SK-N-SH (cell line): ENCODE data around the gene BEX3. TPM values are rescaled to one million over a fixed set of nuclear protein-coding genes. Genes with fewer than 3 reads are reported as not detected.

ENCODE experiments used
- CTCF ChIA-PET: fragments of 300-600, 350-600 bp; formaldehyde crosslinking; extraction: SDS; loops from one replicate; lab custom pipeline; 2021; lab: Yijun Ruan, JAX
- POLR2A ChIA-PET: fragments of 350-600 bp; sonication (Branson Sonifier 250); formaldehyde crosslinking; extraction: SDS; loops from one replicate; lab custom pipeline; 2020; ENCODE audit warnings: antibody characterized with exemption, inconsistent platforms; lab: Yijun Ruan, JAX
- DNase-seq: peaks from one replicate; pipeline ENCODE4 v3.0.0; 2012
- H2AFZ ChIP-seq: fragments of 200-600 bp; sonication (generic); 2 replicates; pipeline ENCODE4 v1.8.1; 2016; ENCODE audit warnings: antibody characterized with exemption, mild to moderate bottlenecking, low read depth
- H3F3A ChIP-seq: fragments of 200-600 bp; sonication (generic); replicated peaks from 2 replicates; pipeline ENCODE3; 2016; ENCODE audit warnings: antibody characterized with exemption, mild to moderate bottlenecking; ENCODE audit not compliant: insufficient read depth
- H3K27ac ChIP-seq, 2 experiments: fragments of 200-500 bp in 1 of 2; fragments of 200-600 bp in 1 of 2; sonication (Bioruptor generic) in 1 of 2; sonication (generic), shearing (Covaris generic) in 1 of 2; 2 replicates each; pipeline versions ENCODE4 v1.5.1 to v1.6.1; 2014 to 2016; ENCODE audit warnings: low read depth in 2 of 2, inconsistent platforms in 1 of 2, low read length in 1 of 2, mild to moderate bottlenecking in 1 of 2, mixed read lengths in 1 of 2
- H3K27me3 ChIP-seq: fragments of 200-600 bp; sonication (generic), shearing (Covaris generic); 2 replicates; pipeline ENCODE4 v1.6.1; 2016; ENCODE audit warnings: mixed run types; ENCODE audit not compliant: insufficient read depth
- H3K36me3 ChIP-seq, 2 experiments: fragments of 200-500 bp in 1 of 2; fragments of 200-600 bp in 1 of 2; sonication (Bioruptor generic) in 1 of 2; sonication (generic) in 1 of 2; replicated peaks in 1 of 2; 2 replicates each; pipeline versions ENCODE3 to v1.5.1; 2014 to 2016; ENCODE audit warnings: low read length in 1 of 2, mild to moderate bottlenecking in 1 of 2; ENCODE audit not compliant: insufficient read depth in 2 of 2, control insufficient read depth in 1 of 2
- H3K4me1 ChIP-seq, 2 experiments: fragments of 200-500 bp in 1 of 2; fragments of 200-600 bp in 1 of 2; sonication (Bioruptor generic) in 1 of 2; sonication (generic), shearing (Covaris generic) in 1 of 2; 2 replicates each; pipeline versions ENCODE4 v1.5.1 to v1.6.1; 2014 to 2016; ENCODE audit warnings: low read depth in 1 of 2, low read length in 1 of 2, mixed run types in 1 of 2; ENCODE audit not compliant: insufficient read depth in 2 of 2, control insufficient read depth in 1 of 2
- H3K4me2 ChIP-seq: fragments of 200-600 bp; sonication (generic), shearing (Covaris generic); 2 replicates; pipeline ENCODE4 v1.6.1; 2017; ENCODE audit warnings: mixed run types
- H3K4me3 ChIP-seq, 2 experiments: fragments of 200-500 bp in 1 of 2; fragments of 200-600 bp in 1 of 2; sonication (Bioruptor generic) in 1 of 2; sonication (generic), shearing (Covaris generic) in 1 of 2; 2 replicates each; pipeline versions ENCODE4 v1.5.1 to v1.8.1; 2014 to 2016; ENCODE audit warnings: low read depth in 2 of 2, inconsistent platforms in 1 of 2, low read length in 1 of 2, mild to moderate bottlenecking in 1 of 2, mixed read lengths in 1 of 2, moderate library complexity in 1 of 2
- H3K79me2 ChIP-seq: fragments of 200-600 bp; sonication (generic); 2 replicates; pipeline ENCODE4 v1.8.1; 2017; ENCODE audit warnings: mild to moderate bottlenecking; ENCODE audit not compliant: insufficient read depth
- H3K9ac ChIP-seq: fragments of 200-600 bp; sonication (generic); 2 replicates; pipeline ENCODE4 v1.6.1; 2017; ENCODE audit warnings: mixed run types
- H3K9me2 ChIP-seq: fragments of 200-600 bp; sonication (generic); 2 replicates; pipeline ENCODE4 v1.6.1; 2017; ENCODE audit warnings: mixed run types
- H3K9me3 ChIP-seq: fragments of 200-600 bp; sonication (generic); 2 replicates; pipeline ENCODE4 v1.6.1; 2017; ENCODE audit warnings: mixed run types, mild to moderate bottlenecking, moderate library complexity
- H4K20me1 ChIP-seq: fragments of 200-600 bp; sonication (generic); 2 replicates; pipeline ENCODE4 v1.6.1; 2017; ENCODE audit warnings: mild to moderate bottlenecking, mixed run types; ENCODE audit not compliant: insufficient read depth
- CHD2 ChIP-seq: fragments of 150-350 bp; IDR thresholded peaks from 2 replicates; pipeline ENCODE4 v1.6.1; 2018; ENCODE audit warnings: low read length; ENCODE audit not compliant: partially characterized antibody
- CTCF ChIP-seq: fragments of 200-600 bp; sonication (generic); IDR thresholded peaks from 2 replicates; pipeline ENCODE4 v1.6.1; 2017; ENCODE audit warnings: antibody characterized with exemption, mild to moderate bottlenecking, moderate library complexity
- ELF1 ChIP-seq: IDR thresholded peaks from 2 replicates; pipeline ENCODE4 v1.4.0; 2012
- EP300 ChIP-seq, 2 experiments: IDR thresholded peaks; 2 replicates each; pipeline versions ENCODE4 v1.4.0 to v1.6.1; 2012; ENCODE audit warnings: borderline replicate concordance in 1 of 2, low read depth in 1 of 2, low read length in 1 of 2
- EZH2phosphoT487 ChIP-seq: fragments of 200-600 bp; sonication (generic); IDR thresholded peaks from 2 replicates; pipeline ENCODE4 v1.6.1; 2017; ENCODE audit warnings: low read depth, mixed run types, mild to moderate bottlenecking, antibody characterized with exemption, moderate library complexity, borderline replicate concordance
- FOSL2 ChIP-seq: IDR thresholded peaks from 2 replicates; pipeline ENCODE4 v1.4.0; 2012; ENCODE audit warnings: low read depth, mild to moderate bottlenecking, moderate library complexity, borderline replicate concordance
- FOXM1 ChIP-seq: IDR thresholded peaks from 2 replicates; pipeline ENCODE4 v1.4.0; 2012; ENCODE audit warnings: low read depth, mild to moderate bottlenecking
- JUND ChIP-seq: IDR thresholded peaks from 2 replicates; pipeline ENCODE4 v1.4.0; 2012
- MAX ChIP-seq: IDR thresholded peaks from 2 replicates; pipeline ENCODE4 v1.4.0; 2012; ENCODE audit warnings: low read depth
- MXI1 ChIP-seq: IDR thresholded peaks from 2 replicates; pipeline ENCODE4 v1.6.1; 2012; ENCODE audit warnings: mild to moderate bottlenecking, low read depth, low read length, improper control_type of control experiment
- POLR2AphosphoS5 ChIP-seq: IDR thresholded peaks from 2 replicates; pipeline ENCODE4 v1.6.1; 2012; ENCODE audit warnings: low read depth, low read length
- RAD21 ChIP-seq: IDR thresholded peaks from 2 replicates; pipeline ENCODE4 v1.6.1; 2012; ENCODE audit warnings: mild to moderate bottlenecking, low read length
- RCOR1 ChIP-seq: fragments of 150-350 bp; IDR thresholded peaks from 2 replicates; pipeline ENCODE4 v1.6.1; 2017; ENCODE audit warnings: antibody characterized with exemption, low read length
- RFX5 ChIP-seq: IDR thresholded peaks from 2 replicates; pipeline ENCODE4 v1.6.1; 2012; ENCODE audit warnings: mild to moderate bottlenecking, improper control_type of control experiment, low read length
- SIN3A ChIP-seq: IDR thresholded peaks from 2 replicates; pipeline ENCODE4 v1.6.1; 2012; ENCODE audit warnings: low read depth, mild to moderate bottlenecking, low read length, moderate library complexity, borderline replicate concordance
- TEAD4 ChIP-seq: IDR thresholded peaks from 2 replicates; pipeline ENCODE4 v1.4.0; 2012; ENCODE audit warnings: mild to moderate bottlenecking, borderline replicate concordance; ENCODE audit not compliant: insufficient read depth
- USF1 ChIP-seq: IDR thresholded peaks from 2 replicates; pipeline ENCODE4 v1.4.0; 2012; ENCODE audit warnings: low read depth, borderline replicate concordance
- USF2 ChIP-seq: fragments of 150-350 bp; IDR thresholded peaks from 2 replicates; pipeline ENCODE4 v1.6.1; 2017; ENCODE audit warnings: antibody characterized with exemption, low read length, low read depth, borderline replicate concordance
- YY1 ChIP-seq: IDR thresholded peaks from 2 replicates; pipeline ENCODE4 v1.4.0; 2012; ENCODE audit warnings: low read depth, mild to moderate bottlenecking
- ZBTB33 ChIP-seq: IDR thresholded peaks from 2 replicates; pipeline ENCODE4 v1.4.0; 2012; ENCODE audit warnings: low read depth, borderline replicate concordance
- WGBS: methylation state at CpG from one replicate; pipeline ENCODE4 v1.1.6; 2017; ENCODE audit warnings: low lambda C conversion rate; 5-methylcytosine and 5-hydroxymethylcytosine counted together
- polyA plus RNA-seq, 3 experiments: library from polyadenylated mRNA; depleted of rRNA; stranded (reverse); fragments of >200 nt; gene quantifications; 2 replicates each; pipeline ENCODE4 v1.2.3, GENCODE V29; 2012

BEX3 gene
- polyA plus RNA-seq, 1 of the 3 experiments (the other 2 are of a cell fraction), result 392 TPM

- DNase-seq, result peak; percentile 19
- Histone ChIP-seq H4K20me1 (no peaks in the 10 kb centered on the region), H3K9me3 (no peaks in the 10 kb centered on the region), H3K27ac (peak overlapping the region; percentile 22 to 24; a peak in 2 of 4 replicates), H3F3A (no peaks in the 10 kb centered on the region), H3K4me1 (peaks cover 0 to 3% of the 10 kb centered on the region in 2 experiments; a peak in 2 of 4 replicates), H3K9ac (no peak overlapping the region), H3K36me3 (peaks cover 7 to 9% of the 10 kb centered on the region in 2 experiments), H3K4me3 (no peak overlapping the region), H3K79me2 (peaks cover 26% of the 10 kb centered on the region), H2AFZ (no peak overlapping the region), H3K27me3 (no peaks in the 10 kb centered on the region), H3K4me2 (no peak overlapping the region), H3K9me2 (no peaks in the 10 kb centered on the region)
- POLR2A ChIA-PET, result no interaction called here
- TF ChIP-seq ELF1, result no peak
- TF ChIP-seq RAD21, result no peak
- TF ChIP-seq TEAD4, result no peak
- no peak for TF ChIP-seq FOSL2
- TF ChIP-seq YY1, result no peak
- TF ChIP-seq SIN3A, result no peak
- TF ChIP-seq POLR2AphosphoS5, result no peak
- CTCF ChIA-PET, result no interaction called here
- WGBS, result 51% methylated on average over 2 of the region's 2 CpGs
Observed at GRCh38 chrX:103360092-103360491, 16.2 kb upstream of the BEX3 start.

- Histone ChIP-seq H3K4me2 (no peak overlapping the region), H3K9me3 (no peaks in the 10 kb centered on the region), H3K79me2 (peaks cover 24% of the 10 kb centered on the region), H3K9ac (no peak overlapping the region), H3K4me3 (no peak overlapping the region), H3K27me3 (no peaks in the 10 kb centered on the region), H3K36me3 (peaks cover 7 to 9% of the 10 kb centered on the region in 2 experiments), H3K4me1 (peaks cover 0 to 3% of the 10 kb centered on the region in 2 experiments; a peak in 2 of 4 replicates), H3K9me2 (no peaks in the 10 kb centered on the region), H4K20me1 (no peaks in the 10 kb centered on the region), H2AFZ (no peak overlapping the region), H3K27ac (peak overlapping the region in 1 of 2 experiments; percentile 24; a peak in 1 of 4 replicates), H3F3A (no peaks in the 10 kb centered on the region)
- WGBS, result 50% methylated on average over 2 of the region's 2 CpGs
- ChIA-PET POLR2A (no interaction called here), CTCF (no interaction called here)
- no peak for TF ChIP-seq POLR2AphosphoS5
- no peak for TF ChIP-seq MXI1
- TF ChIP-seq ZBTB33, result no peak
- TF ChIP-seq FOXM1, result no peak
- no peak for TF ChIP-seq JUND
- TF ChIP-seq CTCF, result no peak
- no peak for TF ChIP-seq USF2
- TF ChIP-seq EZH2phosphoT487, result no peak
- TF ChIP-seq RCOR1, result no peak
- no peak for TF ChIP-seq TEAD4
- no peak for TF ChIP-seq EP300 (IDR thresholded peaks at IDR 0.05; ENCODE audit: borderline replicate concordance in 1 of 2, low read depth in 1 of 2, low read length in 1 of 2)
- TF ChIP-seq ELF1, result no peak
- TF ChIP-seq RFX5, result no peak
- TF ChIP-seq USF1, result no peak
- no peak for TF ChIP-seq CHD2
- TF ChIP-seq MAX, result no peak
- TF ChIP-seq YY1, result no peak
- no peak for DNase-seq
Observed at GRCh38 chrX:103360916-103361315, 15.4 kb upstream of the BEX3 start.
